Neural progenitor cell (in vitro differentiated cells): ENCODE data around the gene CNBP. TPM values are rescaled to one million over a fixed set of nuclear protein-coding genes. Genes with fewer than 3 reads are reported as not detected.
"Not testable (repeated sequence)": the region's sequence is repeated elsewhere in the genome, so short reads cannot be mapped to it uniquely, and the experiment has no call there.

Experiments used
- DNase-seq: peaks from one replicate; pipeline ENCODE4 v3.0.0-alpha.2; 2016; ENCODE audit warnings: low spot score
- H2AFZ ChIP-seq: fragments of 200-600 bp; sonication (generic); replicated peaks from 2 replicates; pipeline ENCODE4 v1.6.1; 2016; ENCODE audit warnings: antibody characterized with exemption
- H3F3A ChIP-seq: fragments of 200-600 bp; sonication (generic); 2 replicates; pipeline ENCODE4 v1.6.1; 2016; ENCODE audit warnings: antibody characterized with exemption, low read depth
- H3K27ac ChIP-seq: fragments of 200-600 bp; sonication (generic); 2 replicates; pipeline ENCODE4 v1.5.1; 2016; ENCODE audit warnings: mild to moderate bottlenecking
- H3K27me3 ChIP-seq: fragments of 200-600 bp; sonication (generic); 2 replicates; pipeline ENCODE4 v1.6.1; 2016; ENCODE audit warnings: mild to moderate bottlenecking, moderate library complexity
- H3K36me3 ChIP-seq: fragments of 200-600 bp; sonication (generic); 2 replicates; pipeline ENCODE4 v1.5.1; 2016
- H3K4me1 ChIP-seq: fragments of 200-600 bp; sonication (generic); 2 replicates; pipeline ENCODE4 v1.6.1; 2016; ENCODE audit warnings: mixed run types
- H3K4me2 ChIP-seq: fragments of 200-600 bp; sonication (generic); 2 replicates; pipeline ENCODE4 v1.6.1; 2016
- H3K4me3 ChIP-seq: fragments of 200-600 bp; sonication (generic); 2 replicates; pipeline ENCODE4 v1.5.1; 2016
- H3K79me2 ChIP-seq: fragments of 200-600 bp; sonication (generic); 2 replicates; pipeline ENCODE4 v1.6.1; 2016; ENCODE audit warnings: low read depth
- H3K9ac ChIP-seq: fragments of 200-600 bp; sonication (generic); 2 replicates; pipeline ENCODE4 v1.6.1; 2016
- H3K9me3 ChIP-seq: fragments of 200-600 bp; sonication (generic); 2 replicates; pipeline ENCODE4 v1.5.1; 2016; ENCODE audit warnings: low read depth
- H4K20me1 ChIP-seq: fragments of 200-600 bp; sonication (generic); 2 replicates; pipeline ENCODE4 v1.6.1; 2016; ENCODE audit warnings: low read depth
- H3K27ac Mint-ChIP-seq: 3 replicates; pipeline ENCODE4 v1.8.0; 2021; ENCODE audit warnings: mixed read lengths
- H3K27me3 Mint-ChIP-seq: 2 replicates; pipeline ENCODE4 v1.8.0; 2022; ENCODE audit warnings: low read depth, mild to moderate bottlenecking, inconsistent platforms, moderate library complexity, mixed read lengths; ENCODE audit not compliant: insufficient read depth
- H3K36me3 Mint-ChIP-seq: 3 replicates; pipeline ENCODE4 v1.8.0; 2021; ENCODE audit warnings: mixed read lengths
- H3K4me1 Mint-ChIP-seq: 3 replicates; pipeline ENCODE4 v1.8.0; 2021; ENCODE audit warnings: mixed read lengths
- H3K4me3 Mint-ChIP-seq: 3 replicates; pipeline ENCODE4 v1.8.0; 2021; ENCODE audit warnings: mild to moderate bottlenecking, moderate library complexity, mixed read lengths
- H3K9me3 Mint-ChIP-seq: 3 replicates; pipeline ENCODE4 v1.8.0; 2020; ENCODE audit warnings: mixed read lengths
- EZH2 ChIP-seq: fragments of 200-600 bp; sonication (generic); IDR thresholded peaks from 2 replicates; pipeline ENCODE4 v1.6.1; 2017; ENCODE audit warnings: antibody characterized with exemption, mild to moderate bottlenecking, moderate library complexity
- EZH2phosphoT487 ChIP-seq: fragments of 200-600 bp; sonication (generic); IDR thresholded peaks from 2 replicates; pipeline ENCODE4 v1.6.1; 2017; ENCODE audit warnings: antibody characterized with exemption
- total RNA-seq: library from RNA; depleted of rRNA; stranded (reverse); fragments of >200 nt; gene quantifications from 2 replicates; pipeline ENCODE4 v1.2.3, GENCODE V29; 2015; ENCODE audit warnings: low replicate concordance
- TF ChIP-seq, protein P1 (sequence below): fragments of 200-600 bp; sonication (generic); IDR thresholded peaks from 2 replicates; pipeline ENCODE4 v1.5.1; 2017; ENCODE audit warnings: antibody characterized with exemption, mild to moderate bottlenecking

The CNBP gene
- total RNA-seq, 1 donor from 2014 or later: 495 TPM

DNA sequence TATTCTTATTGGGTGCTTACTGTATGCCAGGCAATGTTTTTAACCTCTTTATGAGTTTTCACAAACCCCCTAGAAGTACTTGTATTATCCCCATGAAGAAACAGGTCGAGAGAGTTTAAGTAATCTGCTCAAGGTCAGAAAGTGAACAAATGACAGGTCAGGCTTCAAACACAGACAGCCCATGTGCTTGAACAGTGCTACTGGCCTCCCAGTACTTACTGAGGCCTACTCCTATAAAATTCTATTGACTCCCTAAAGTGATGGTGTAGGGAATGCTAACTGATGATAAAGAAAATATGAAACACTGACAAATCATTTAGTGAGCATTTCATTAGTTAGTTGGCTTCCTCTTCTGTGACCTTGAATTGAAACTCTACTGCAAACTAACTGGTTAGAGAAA lies 4.2 kb upstream of the CNBP start:
- Mint-ChIP-seq H3K27me3 (peaks cover 2% of the 10 kb centered on the region), H3K4me3 (no peak overlapping the region), H3K36me3 (no peaks in the 10 kb centered on the region), H3K27ac (peak overlapping the region; percentile 24), H3K4me1 (peaks cover 13% of the 10 kb centered on the region), H3K9me3 (no peaks in the 10 kb centered on the region)
- Histone ChIP-seq H3K36me3 (no peaks in the 10 kb centered on the region), H2AFZ (no peak overlapping the region), H3K79me2 (peaks cover 33% of the 10 kb centered on the region), H3K27ac (no peak overlapping the region), H3K4me3 (no peak overlapping the region), H3K9ac (no peak overlapping the region), H3K27me3 (no peaks in the 10 kb centered on the region), H3K4me2 (no peak overlapping the region), H3K4me1 (peaks cover 3% of the 10 kb centered on the region), H3F3A (no peaks in the 10 kb centered on the region), H3K9me3 (no peaks in the 10 kb centered on the region), H4K20me1 (peaks cover 5% of the 10 kb centered on the region)
- TF ChIP-seq EZH2phosphoT487 (no peak), EZH2 (no peak)
- DNase-seq: no peak

DNA sequence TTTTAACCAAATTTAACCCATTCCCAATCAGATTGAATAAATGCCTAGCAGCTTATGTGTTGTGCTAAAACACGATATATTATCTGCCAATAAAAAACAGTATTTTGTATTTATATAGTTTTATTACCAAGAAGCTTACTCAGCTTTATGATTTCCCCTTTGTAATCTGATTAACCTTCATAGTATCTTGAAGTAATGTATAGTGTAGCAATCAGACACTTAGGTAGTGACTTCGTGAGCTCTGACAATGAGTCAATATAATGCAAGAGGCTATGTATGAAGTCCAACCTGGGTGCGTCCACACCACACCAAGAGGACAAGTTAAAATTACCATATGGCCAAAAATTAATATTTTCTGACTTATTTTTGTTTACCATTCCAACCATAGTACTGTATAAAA lies 2.1 kb upstream of the CNBP start:
- Mint-ChIP-seq H3K4me3 (peak overlapping the region; percentile 35), H3K27ac (no peak overlapping the region), H3K9me3 (no peaks in the 10 kb centered on the region), H3K4me1 (peaks cover 27% of the 10 kb centered on the region), H3K27me3 (peaks cover 2% of the 10 kb centered on the region), H3K36me3 (peaks cover 3% of the 10 kb centered on the region)
- H3K4me3 ChIP-seq: no peak overlapping the region
- no peaks in the 10 kb centered on the region for H3K36me3 ChIP-seq
- no peak overlapping the region for H3K9ac ChIP-seq
- H3F3A ChIP-seq: no peaks in the 10 kb centered on the region
- H4K20me1 ChIP-seq: peaks cover 25% of the 10 kb centered on the region
- no peak overlapping the region for H3K27ac ChIP-seq
- no peak overlapping the region for H3K4me2 ChIP-seq
- no peaks in the 10 kb centered on the region for H3K9me3 ChIP-seq
- no peak overlapping the region for H2AFZ ChIP-seq
- TF ChIP-seq, protein P1, sequence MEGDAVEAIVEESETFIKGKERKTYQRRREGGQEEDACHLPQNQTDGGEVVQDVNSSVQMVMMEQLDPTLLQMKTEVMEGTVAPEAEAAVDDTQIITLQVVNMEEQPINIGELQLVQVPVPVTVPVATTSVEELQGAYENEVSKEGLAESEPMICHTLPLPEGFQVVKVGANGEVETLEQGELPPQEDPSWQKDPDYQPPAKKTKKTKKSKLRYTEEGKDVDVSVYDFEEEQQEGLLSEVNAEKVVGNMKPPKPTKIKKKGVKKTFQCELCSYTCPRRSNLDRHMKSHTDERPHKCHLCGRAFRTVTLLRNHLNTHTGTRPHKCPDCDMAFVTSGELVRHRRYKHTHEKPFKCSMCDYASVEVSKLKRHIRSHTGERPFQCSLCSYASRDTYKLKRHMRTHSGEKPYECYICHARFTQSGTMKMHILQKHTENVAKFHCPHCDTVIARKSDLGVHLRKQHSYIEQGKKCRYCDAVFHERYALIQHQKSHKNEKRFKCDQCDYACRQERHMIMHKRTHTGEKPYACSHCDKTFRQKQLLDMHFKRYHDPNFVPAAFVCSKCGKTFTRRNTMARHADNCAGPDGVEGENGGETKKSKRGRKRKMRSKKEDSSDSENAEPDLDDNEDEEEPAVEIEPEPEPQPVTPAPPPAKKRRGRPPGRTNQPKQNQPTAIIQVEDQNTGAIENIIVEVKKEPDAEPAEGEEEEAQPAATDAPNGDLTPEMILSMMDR: no peak
- TF ChIP-seq EZH2 (no peak), EZH2phosphoT487 (no peak)
- peaks cover 54% of the 10 kb centered on the region for H3K79me2 ChIP-seq
- H3K4me1 ChIP-seq: peaks cover 8% of the 10 kb centered on the region
- no peaks in the 10 kb centered on the region for H3K27me3 ChIP-seq
- no peak for DNase-seq

DNA sequence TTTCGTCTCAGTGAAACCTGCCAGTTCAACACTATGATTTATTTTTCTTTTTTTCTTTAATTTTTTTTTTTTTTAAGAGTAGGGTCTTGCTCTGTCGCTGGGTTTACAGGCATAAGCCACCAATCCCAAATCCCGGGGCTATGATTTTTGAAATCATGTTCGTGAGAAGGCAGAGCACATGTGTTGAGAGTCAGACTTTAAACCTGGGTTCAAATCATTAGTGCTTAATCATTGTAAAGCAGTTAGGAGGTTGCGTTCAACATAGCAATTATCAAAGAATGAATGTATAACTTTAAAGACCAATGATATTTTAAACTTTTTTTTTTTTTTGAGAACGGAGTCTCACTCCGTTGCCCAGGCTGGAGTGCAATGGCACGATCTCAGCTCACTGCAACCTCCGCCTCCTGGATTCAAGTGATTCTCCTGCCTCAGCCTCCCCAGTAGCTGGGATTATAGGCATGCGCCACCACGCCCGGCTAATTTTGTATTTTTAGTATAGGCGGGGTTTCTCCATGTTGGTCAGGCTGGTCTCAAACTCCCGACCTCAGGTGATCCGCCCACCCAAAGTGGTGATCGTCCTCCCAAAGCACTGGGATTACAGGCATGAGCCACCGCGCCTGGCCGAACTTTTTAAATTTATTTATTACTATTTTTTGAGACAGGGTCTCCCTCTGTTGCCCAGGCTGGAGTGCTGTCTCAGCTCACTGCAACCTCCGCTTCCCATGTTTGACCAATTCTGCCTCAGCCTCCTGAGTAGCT lies 1.3 kb upstream of the CNBP start:
- peaks cover 62% of the 10 kb centered on the region for H3K79me2 ChIP-seq
- H3K4me3 ChIP-seq: peak overlapping the region; percentile 84
- peak overlapping the region; percentile 85 for H3K9ac ChIP-seq
- H4K20me1 ChIP-seq: peaks cover 33% of the 10 kb centered on the region
- not testable (repeated sequence) for H3K9me3 Mint-ChIP-seq, H3K27me3 Mint-ChIP-seq, H3K9me3 ChIP-seq, H3F3A ChIP-seq, H3K27ac Mint-ChIP-seq, H3K36me3 ChIP-seq, H2AFZ ChIP-seq, H3K27ac ChIP-seq, H3K36me3 Mint-ChIP-seq, DNase-seq, H3K27me3 ChIP-seq
- Mint-ChIP-seq H3K4me3 (peak overlapping the region; percentile 96), H3K4me1 (peaks cover 34% of the 10 kb centered on the region)
- H3K4me1 ChIP-seq: peaks cover 11% of the 10 kb centered on the region
- peak overlapping the region; percentile 91 for H3K4me2 ChIP-seq

DNA sequence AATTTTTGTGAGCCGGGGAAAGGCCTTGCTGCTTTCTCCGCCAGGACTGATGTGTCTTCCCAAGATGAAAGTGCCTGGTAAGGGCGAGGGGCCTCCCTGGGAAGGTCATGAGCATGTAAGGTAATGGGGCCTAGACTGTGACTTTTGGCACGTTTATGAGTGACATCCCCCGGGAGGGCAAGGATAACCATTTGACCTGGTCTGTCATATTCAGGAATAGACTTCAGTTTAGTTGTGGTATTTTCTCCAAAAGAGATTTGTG lies 631 bp upstream of the CNBP start:
- peak overlapping the region; percentile 91 for H3K4me2 ChIP-seq
- Mint-ChIP-seq H3K36me3 (peaks cover 9% of the 10 kb centered on the region), H3K9me3 (no peaks in the 10 kb centered on the region), H3K4me3 (peak overlapping the region; percentile 96), H3K27ac (peak overlapping the region; percentile 82), H3K4me1 (peaks cover 35% of the 10 kb centered on the region), H3K27me3 (peaks cover 2% of the 10 kb centered on the region)
- DNase-seq: no peak
- peaks cover 40% of the 10 kb centered on the region for H4K20me1 ChIP-seq
- TF ChIP-seq EZH2phosphoT487 (no peak), EZH2 (no peak)
- TF ChIP-seq, protein P1: no peak
- peak overlapping the region; percentile 85 for H3K9ac ChIP-seq
- H3K36me3 ChIP-seq: no peaks in the 10 kb centered on the region
- peak overlapping the region; percentile 32 for H3K27ac ChIP-seq
- H2AFZ ChIP-seq: peak overlapping the region; percentile 53
- no peaks in the 10 kb centered on the region for H3F3A ChIP-seq
- peaks cover 11% of the 10 kb centered on the region for H3K4me1 ChIP-seq
- H3K4me3 ChIP-seq: peak overlapping the region; percentile 84
- no peaks in the 10 kb centered on the region for H3K27me3 ChIP-seq
- H3K9me3 ChIP-seq: no peaks in the 10 kb centered on the region
- H3K79me2 ChIP-seq: peaks cover 68% of the 10 kb centered on the region
